Activated T-helper 2 cell treated with anti-CD3 and anti-CD28 coated beads, Interferon-gamma antibody, Interleukin-2, Interleukin-4, amounts not matched to agents 10 μg/mL and 5 μg/mL and 100 μg/mL, durations not matched to agents 14 hours and 24 hours and 36 hours (primary cell): Measurements from ENCODE around the gene GAS7. TPM values are rescaled to one million over a fixed set of nuclear protein-coding genes. Genes with fewer than 3 reads are reported as not detected.

ENCODE experiments used
- DNase-seq: peaks from one replicate; pipeline ENCODE4 v3.0.0; 2021; ENCODE audit warnings: low spot score
- H3K27ac Mint-ChIP-seq: one replicate; pipeline ENCODE4 v1.8.0; 2021; ENCODE audit warnings: mixed read lengths
- H3K27me3 Mint-ChIP-seq: one replicate; pipeline ENCODE4 v1.8.0; 2021; ENCODE audit warnings: low read depth, mixed read lengths
- H3K36me3 Mint-ChIP-seq: one replicate; pipeline ENCODE4 v1.8.0; 2021; ENCODE audit warnings: low read depth, mixed read lengths
- H3K4me1 Mint-ChIP-seq: one replicate; pipeline ENCODE4 v1.8.0; 2021; ENCODE audit warnings: low read depth, mixed read lengths
- H3K4me3 Mint-ChIP-seq: one replicate; pipeline ENCODE4 v1.8.0; 2021; ENCODE audit warnings: low read depth, mild to moderate bottlenecking, moderate library complexity, mixed read lengths
- H3K9me3 Mint-ChIP-seq: one replicate; pipeline ENCODE4 v1.8.0; 2021; ENCODE audit warnings: mixed read lengths
- intact Hi-C: fragments of 100-400 bp; cut with micrococcal nuclease; formaldehyde crosslinking; loops from one replicate; pipeline ENCODE4 v1.15.1; 2023
- total RNA-seq: library from RNA; stranded (reverse); gene quantifications from 2 replicates; pipeline ENCODE4 v1.2.3, GENCODE V29; 2022

GAS7 gene
- total RNA-seq, 1 donor from 2014 or later = 0.18 TPM

- H3K9me3 Mint-ChIP-seq = no peaks in the 10 kb centered on the region
- intact Hi-C loops = no loop called here
- no peaks in the 10 kb centered on the region for H3K36me3 Mint-ChIP-seq
- H3K27ac Mint-ChIP-seq = no peak overlapping the region
- no peak for DNase-seq
- H3K4me3 Mint-ChIP-seq = no peak overlapping the region
- no peaks in the 10 kb centered on the region for H3K4me1 Mint-ChIP-seq
- no peaks in the 10 kb centered on the region for H3K27me3 Mint-ChIP-seq
Measured at GRCh38 chr17:10045871-10046658, 152.3 kb downstream of the GAS7 start.

- Mint-ChIP-seq H3K36me3 (no peaks in the 10 kb centered on the region), H3K4me1 (no peaks in the 10 kb centered on the region), H3K4me3 (no peak overlapping the region), H3K27me3 (no peaks in the 10 kb centered on the region), H3K27ac (no peak overlapping the region), H3K9me3 (no peaks in the 10 kb centered on the region)
- intact Hi-C loops = no loop called here
- DNase-seq = no peak
Measured at GRCh38 chr17:10042589-10043244, 155.7 kb downstream of the GAS7 start.

- Mint-ChIP-seq H3K36me3 (no peaks in the 10 kb centered on the region), H3K4me3 (no peak overlapping the region), H3K9me3 (no peaks in the 10 kb centered on the region), H3K27ac (no peak overlapping the region), H3K27me3 (no peaks in the 10 kb centered on the region), H3K4me1 (no peaks in the 10 kb centered on the region)
- intact Hi-C loops = no loop called here
- no peak for DNase-seq
Measured at GRCh38 chr17:10041916-10042588, 156.4 kb downstream of the GAS7 start.

GRCh38 chr17:10041287-10041612, 157.2 kb downstream of the GAS7 start:
- no peak overlapping the region for H3K4me3 Mint-ChIP-seq
- intact Hi-C loops = no loop called here
- H3K9me3 Mint-ChIP-seq = no peaks in the 10 kb centered on the region
- no peaks in the 10 kb centered on the region for H3K36me3 Mint-ChIP-seq
- H3K27ac Mint-ChIP-seq = no peak overlapping the region
- no peaks in the 10 kb centered on the region for H3K27me3 Mint-ChIP-seq
- DNase-seq = no peak
- H3K4me1 Mint-ChIP-seq = no peaks in the 10 kb centered on the region

GRCh38 chr17:10036511-10037061, 161.8 kb downstream of the GAS7 start:
- no peak for DNase-seq
- no peaks in the 10 kb centered on the region for H3K4me1 Mint-ChIP-seq
- no peaks in the 10 kb centered on the region for H3K9me3 Mint-ChIP-seq
- no peaks in the 10 kb centered on the region for H3K36me3 Mint-ChIP-seq
- H3K27me3 Mint-ChIP-seq = no peaks in the 10 kb centered on the region
- intact Hi-C loops = no loop called here
- no peak overlapping the region for H3K27ac Mint-ChIP-seq
- H3K4me3 Mint-ChIP-seq = no peak overlapping the region

- H3K27ac Mint-ChIP-seq = no peak overlapping the region
- no peaks in the 10 kb centered on the region for H3K9me3 Mint-ChIP-seq
- H3K36me3 Mint-ChIP-seq = no peaks in the 10 kb centered on the region
- no peaks in the 10 kb centered on the region for H3K4me1 Mint-ChIP-seq
- H3K27me3 Mint-ChIP-seq = no peaks in the 10 kb centered on the region
- no peak for DNase-seq
- no peak overlapping the region for H3K4me3 Mint-ChIP-seq
- intact Hi-C loops = no loop called here
Measured at GRCh38 chr17:10035885-10036284, 162.5 kb downstream of the GAS7 start.

GRCh38 chr17:10034719-10035475, 163.5 kb downstream of the GAS7 start:
- H3K4me1 Mint-ChIP-seq = no peaks in the 10 kb centered on the region
- DNase-seq = no peak
- H3K27me3 Mint-ChIP-seq = no peaks in the 10 kb centered on the region
- H3K27ac Mint-ChIP-seq = no peak overlapping the region
- no peaks in the 10 kb centered on the region for H3K36me3 Mint-ChIP-seq
- intact Hi-C loops = no loop called here
- no peak overlapping the region for H3K4me3 Mint-ChIP-seq
- no peaks in the 10 kb centered on the region for H3K9me3 Mint-ChIP-seq

GRCh38 chr17:10033959-10034358, 164.4 kb downstream of the GAS7 start:
- H3K9me3 Mint-ChIP-seq = no peaks in the 10 kb centered on the region
- H3K36me3 Mint-ChIP-seq = no peaks in the 10 kb centered on the region
- no peak overlapping the region for H3K4me3 Mint-ChIP-seq
- intact Hi-C loops = no loop called here
- H3K27me3 Mint-ChIP-seq = no peaks in the 10 kb centered on the region
- no peak for DNase-seq
- H3K4me1 Mint-ChIP-seq = no peaks in the 10 kb centered on the region
- H3K27ac Mint-ChIP-seq = no peak overlapping the region

GRCh38 chr17:10033449-10033848, 165.0 kb downstream of the GAS7 start:
- Mint-ChIP-seq H3K27ac (no peak overlapping the region), H3K27me3 (no peaks in the 10 kb centered on the region), H3K36me3 (no peaks in the 10 kb centered on the region), H3K4me3 (no peak overlapping the region), H3K4me1 (no peaks in the 10 kb centered on the region), H3K9me3 (no peaks in the 10 kb centered on the region)
- intact Hi-C loops = no loop called here
- no peak for DNase-seq

GRCh38 chr17:10032118-10032852, 166.1 kb downstream of the GAS7 start:
- intact Hi-C loops = no loop called here
- no peak overlapping the region for H3K27ac Mint-ChIP-seq

GRCh38 chr17:10031606-10032005, 166.8 kb downstream of the GAS7 start:
- no peaks in the 10 kb centered on the region for H3K4me1 Mint-ChIP-seq
- no peaks in the 10 kb centered on the region for H3K9me3 Mint-ChIP-seq
- H3K27ac Mint-ChIP-seq = no peak overlapping the region
- intact Hi-C loops = no loop called here
- H3K27me3 Mint-ChIP-seq = no peaks in the 10 kb centered on the region
- H3K4me3 Mint-ChIP-seq = no peak overlapping the region
- no peaks in the 10 kb centered on the region for H3K36me3 Mint-ChIP-seq
- DNase-seq = no peak

More at GRCh38 chr17:10032118-10032852, 166.1 kb downstream of the GAS7 start:
- no peak overlapping the region for H3K4me3 Mint-ChIP-seq
- no peak for DNase-seq
- no peaks in the 10 kb centered on the region for H3K27me3 Mint-ChIP-seq
- H3K9me3 Mint-ChIP-seq = no peaks in the 10 kb centered on the region
- H3K36me3 Mint-ChIP-seq = no peaks in the 10 kb centered on the region
- H3K4me1 Mint-ChIP-seq = no peaks in the 10 kb centered on the region

- no peak overlapping the region for H3K4me3 Mint-ChIP-seq
Measured at GRCh38 chr17:10031127-10031526, 167.3 kb downstream of the GAS7 start.

More at GRCh38 chr17:10031127-10031526, 167.3 kb downstream of the GAS7 start:
- no peak overlapping the region for H3K27ac Mint-ChIP-seq
- intact Hi-C loops = no loop called here
- H3K4me1 Mint-ChIP-seq = no peaks in the 10 kb centered on the region
- no peaks in the 10 kb centered on the region for H3K27me3 Mint-ChIP-seq
- no peaks in the 10 kb centered on the region for H3K9me3 Mint-ChIP-seq
- DNase-seq = no peak
- no peaks in the 10 kb centered on the region for H3K36me3 Mint-ChIP-seq
